ENCODE results near the gene YDJC.

DNA sequence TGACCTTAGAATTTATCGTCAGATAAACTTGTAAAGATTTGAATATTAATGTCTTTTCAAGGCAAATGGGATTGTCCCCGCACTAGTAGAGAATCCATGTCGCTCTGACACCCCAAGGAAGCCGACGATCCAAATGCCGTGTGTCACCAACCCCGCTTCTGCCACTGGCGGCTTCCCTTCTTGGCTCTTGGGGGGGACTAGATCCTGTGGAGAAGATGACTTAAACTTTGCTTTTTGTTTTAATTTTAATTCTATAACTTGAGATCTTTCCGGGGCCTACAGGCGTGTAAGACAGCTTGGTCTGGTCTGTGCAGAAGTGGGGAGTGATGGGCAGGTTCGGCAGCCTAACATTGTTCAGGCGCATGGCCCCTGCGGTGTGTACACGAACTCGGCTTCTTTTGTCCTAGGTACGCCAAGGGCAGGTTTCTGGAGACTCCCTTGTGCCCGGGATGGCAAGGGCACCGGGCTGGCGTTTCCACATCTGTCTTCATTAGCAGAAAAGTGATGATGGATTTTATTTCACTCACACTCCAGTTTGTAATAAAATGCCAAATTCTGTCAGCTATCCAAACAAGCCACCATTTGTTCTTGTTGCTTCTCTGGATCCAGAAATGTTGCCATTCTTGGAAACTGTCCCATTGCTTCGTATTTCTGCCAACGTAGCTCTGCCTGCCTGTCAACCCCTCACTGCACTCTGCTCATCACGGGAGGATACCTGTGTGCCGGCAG is 6.7 kb downstream of the YDJC start:
- TF ChIP-seq SUZ12 (IDR thresholded peaks at IDR 0.05; ENCODE audit: extremely low read depth, insufficient read depth, insufficient read length), result no peak
- TF ChIP-seq YY1 (IDR thresholded peaks at IDR 0.05; ENCODE audit: insufficient read depth, insufficient read length), result no peak
- no peak for TF ChIP-seq ZNF274 (IDR thresholded peaks at IDR 0.05; ENCODE audit: low read depth, low read length)

Measured in NT2/D1 (cell line).